Activated naive CD4-positive, alpha-beta T cell treated with anti-CD3 and anti-CD28 coated beads, Interleukin-2, amount 50 U/mL, for 16 hours (primary cell): ENCODE data around the gene MYLK.
"Not testable (repeated sequence)": the region's sequence is repeated elsewhere in the genome, so short reads cannot be mapped to it uniquely, and the experiment has no call there.

ENCODE experiments used
- DNase-seq: peaks from one replicate; pipeline ENCODE4 v3.0.0-alpha.2; 2020

MYLK gene

DNA sequence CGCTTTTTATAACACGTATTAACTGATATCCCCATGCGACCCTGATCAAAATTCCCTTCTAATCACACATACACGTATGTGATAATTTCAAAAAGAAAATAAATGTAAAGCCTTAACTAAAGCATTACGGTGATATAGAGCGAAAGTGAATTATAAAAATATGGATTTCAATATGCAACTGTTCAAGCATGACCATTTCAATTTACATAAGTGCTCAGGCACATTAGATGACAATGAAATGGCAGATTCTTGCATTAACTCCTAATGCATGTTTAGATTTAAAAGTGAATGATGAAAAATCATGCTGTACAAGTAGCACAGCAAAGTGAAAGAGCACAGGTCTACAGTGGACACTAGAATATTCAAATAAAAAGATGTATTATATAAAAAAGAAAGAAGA, 140.1 kb downstream of the MYLK start:
- DNase-seq: no peak

GRCh38 chr3:123743121-123743520, 141.0 kb downstream of the MYLK start:
- no peak for DNase-seq

GRCh38 chr3:123741041-123741511, 143.1 kb downstream of the MYLK start:
- DNase-seq: no peak

DNA sequence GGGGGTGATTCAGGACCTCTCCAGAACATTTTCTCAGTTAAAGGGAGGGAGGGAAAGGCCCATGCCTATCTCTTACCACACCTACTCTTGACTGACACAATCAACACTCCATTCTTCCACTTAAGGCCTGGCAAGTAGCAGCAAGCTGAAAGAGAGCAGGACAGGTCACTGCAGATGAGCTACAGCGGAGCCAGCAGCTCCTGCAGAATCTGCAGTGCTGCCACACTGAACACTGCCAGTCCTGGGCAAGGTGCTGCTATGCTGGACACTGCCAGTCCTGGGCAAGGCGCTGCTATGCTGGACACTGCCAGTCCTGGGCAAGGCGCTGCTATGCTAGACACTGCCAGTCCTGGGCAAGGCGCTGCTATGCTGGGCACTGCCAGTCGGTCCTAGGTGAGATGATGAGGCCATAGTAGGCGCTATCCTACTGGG, 143.7 kb downstream of the MYLK start:
- no peak for DNase-seq

GRCh38 chr3:123739754-123740153, 144.4 kb downstream of the MYLK start:
- no peak for DNase-seq

DNA sequence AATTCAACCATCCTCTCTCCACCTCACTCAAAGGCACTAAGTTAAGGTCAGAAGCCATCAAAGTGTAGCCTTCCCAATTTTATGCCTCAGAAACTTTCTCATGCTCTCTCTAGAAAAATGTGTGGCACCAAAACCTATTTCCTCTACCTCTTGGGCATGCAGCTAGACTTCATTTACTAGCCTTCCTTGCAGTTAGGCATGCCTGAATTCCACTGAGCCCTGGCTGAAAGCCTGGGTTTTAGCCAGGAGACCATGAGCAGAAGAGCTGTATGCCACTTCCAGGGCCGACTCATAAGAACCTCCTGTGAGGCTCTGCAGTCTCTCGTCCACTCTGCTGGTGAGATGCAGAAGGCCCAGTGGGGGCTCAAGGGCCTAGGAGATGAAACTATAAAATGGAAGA, 145.0 kb downstream of the MYLK start:
- DNase-seq: no peak

- DNase-seq: not testable (repeated sequence)
Observed at GRCh38 chr3:123738522-123738921, 145.6 kb downstream of the MYLK start.

DNA sequence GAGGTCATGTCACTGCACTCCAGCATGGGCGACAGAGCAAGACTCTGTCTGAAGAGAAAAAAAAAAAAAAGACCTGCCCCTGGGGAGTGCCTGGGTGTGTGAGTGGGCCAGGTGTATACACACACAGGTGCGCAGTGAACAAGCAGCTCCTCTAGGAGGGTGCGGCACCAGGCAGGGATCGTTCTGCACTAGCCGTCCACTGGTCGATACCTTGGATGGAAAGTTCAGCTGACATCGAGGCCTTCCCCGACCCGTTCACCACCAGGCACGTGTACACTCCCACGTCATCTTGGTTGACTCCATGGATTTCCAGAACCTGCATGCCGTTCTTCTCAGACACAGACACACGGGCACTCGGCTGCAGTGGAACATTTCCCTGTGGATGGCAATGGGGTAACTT, 147.0 kb downstream of the MYLK start:
- no peak for DNase-seq

DNA sequence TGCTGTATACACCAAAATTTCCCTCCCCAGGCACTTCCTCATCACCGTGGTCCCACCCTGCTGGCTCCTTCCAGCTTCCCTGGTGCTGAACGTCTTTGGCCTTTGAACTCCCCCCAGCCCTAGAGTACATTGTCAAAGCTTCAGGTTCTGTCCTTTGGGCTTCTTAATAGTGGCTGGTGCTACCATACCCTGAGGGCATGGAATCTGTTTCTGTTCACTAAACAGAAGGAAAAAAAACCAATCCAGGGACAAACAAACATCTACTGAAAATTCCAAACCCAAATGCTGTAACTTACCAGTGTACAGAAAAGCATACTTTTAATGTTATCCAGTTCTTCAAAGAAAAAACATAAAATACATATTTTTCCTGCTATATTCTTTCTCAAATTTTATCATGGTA, 148.7 kb downstream of the MYLK start:
- no peak for DNase-seq

DNA sequence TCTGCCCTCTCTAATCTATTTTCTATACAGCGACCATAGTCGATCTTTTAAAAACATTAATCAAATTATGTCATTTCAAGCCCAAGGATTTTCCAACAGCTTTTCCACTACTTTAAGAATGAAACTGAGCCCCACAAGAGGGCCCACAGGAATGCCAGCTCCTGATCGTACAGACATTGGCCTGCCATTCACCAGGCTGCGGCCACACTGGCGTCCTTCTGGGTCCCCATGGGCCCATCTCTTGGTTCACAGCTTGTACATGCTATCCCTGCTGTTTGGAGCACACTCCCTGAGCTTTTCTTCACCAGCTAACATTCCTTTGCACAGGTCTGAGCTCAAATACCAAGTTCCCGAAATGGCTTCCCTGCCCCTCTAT, 149.6 kb downstream of the MYLK start:
- DNase-seq: no peak

DNA sequence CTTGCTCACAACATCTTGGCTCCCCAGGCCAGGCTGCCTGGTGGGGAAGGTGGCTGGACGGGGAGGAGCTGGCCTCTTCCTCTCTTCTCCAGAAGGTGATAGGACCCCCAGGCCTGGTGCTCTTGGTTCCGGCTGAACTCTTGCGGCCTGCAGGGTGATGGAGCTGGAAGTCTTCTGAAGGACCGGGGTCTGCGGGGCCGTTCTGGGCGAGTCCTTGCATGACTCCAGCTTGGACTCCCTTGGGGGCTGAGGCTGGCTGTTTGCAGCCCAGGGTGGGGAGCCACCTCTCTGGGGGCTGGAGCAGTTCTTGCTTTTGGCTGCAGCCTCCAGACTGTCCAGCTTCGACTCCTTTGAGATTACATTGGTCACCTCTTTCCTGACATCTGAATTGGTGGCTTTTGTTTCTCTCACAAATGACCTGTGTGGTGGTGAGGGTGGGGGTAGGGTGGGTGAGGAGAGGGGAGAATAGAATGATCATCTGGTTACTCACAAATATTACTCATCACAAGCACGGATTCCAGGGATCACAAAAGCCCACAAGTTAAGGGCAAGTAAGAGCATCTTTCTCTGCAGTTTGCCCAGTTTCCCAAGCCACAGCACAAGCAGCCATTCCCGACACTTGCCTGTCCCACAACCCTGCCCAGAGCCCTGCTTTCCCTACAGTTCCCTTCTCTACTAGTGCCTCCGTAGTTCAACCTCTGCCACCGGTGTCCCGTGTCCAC, 150.2 kb downstream of the MYLK start:
- no peak for DNase-seq

GRCh38 chr3:123733341-123733740, 150.8 kb downstream of the MYLK start:
- DNase-seq: no peak

DNA sequence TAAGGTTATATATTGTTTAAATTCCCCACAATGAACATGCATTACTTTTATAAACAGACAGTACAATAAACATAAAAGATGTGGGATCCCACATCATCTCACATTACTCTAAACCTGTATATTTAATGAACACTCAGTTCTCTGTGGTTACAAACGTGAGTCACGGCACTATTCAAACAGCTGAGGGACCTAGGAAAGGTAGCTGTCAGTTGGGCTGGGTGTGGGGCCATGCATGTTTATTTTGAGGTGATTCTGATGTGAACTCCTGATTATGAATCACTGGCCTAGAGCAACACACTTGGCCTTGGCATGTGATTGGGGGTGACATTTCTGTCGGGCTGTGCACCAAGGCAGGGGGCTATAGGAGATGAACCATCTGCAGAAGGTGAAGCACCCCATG, 151.7 kb downstream of the MYLK start:
- DNase-seq: no peak

DNA sequence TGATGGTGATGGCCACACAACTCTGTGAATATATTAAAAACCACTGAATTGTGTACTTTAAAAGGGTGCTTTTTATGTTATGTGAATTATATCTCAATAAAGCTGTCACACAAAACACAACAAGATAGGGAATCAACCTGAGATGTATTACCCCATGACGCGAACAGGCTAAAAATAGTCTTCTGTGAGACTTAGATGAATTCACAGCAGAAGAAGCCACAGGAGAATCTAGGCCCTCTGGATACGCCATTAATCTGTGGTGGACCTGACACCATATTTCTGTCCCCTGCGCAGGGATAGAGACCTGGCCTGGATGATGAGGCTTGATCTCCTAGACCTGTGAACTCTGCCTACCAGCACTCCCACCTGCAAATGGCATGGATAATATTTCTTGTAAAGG, 153.3 kb downstream of the MYLK start:
- no peak for DNase-seq

DNA sequence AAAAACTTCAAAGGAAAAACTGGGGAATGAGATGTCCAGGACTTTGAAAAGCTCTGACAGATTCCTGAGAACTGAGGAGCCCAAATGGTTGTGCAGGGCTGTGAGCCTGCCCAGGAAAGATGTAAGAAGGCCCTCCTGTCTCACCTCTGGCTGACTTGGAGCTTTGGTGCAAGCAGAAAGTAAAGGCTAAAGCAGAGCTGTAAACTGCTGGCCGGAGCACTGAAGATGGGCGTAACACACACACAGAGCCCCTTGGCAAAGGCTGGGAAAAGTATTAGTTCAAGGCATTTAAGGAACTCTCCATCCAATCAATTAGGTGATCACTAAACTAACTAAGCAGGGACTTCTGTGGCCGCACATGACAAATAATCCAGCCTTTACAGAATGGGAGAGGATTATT, 155.1 kb downstream of the MYLK start:
- no peak for DNase-seq

GRCh38 chr3:123728014-123728413, 156.1 kb downstream of the MYLK start:
- no peak for DNase-seq

GRCh38 chr3:123725652-123726400, 158.3 kb downstream of the MYLK start:
- no peak for DNase-seq

- DNase-seq: no peak
Observed at GRCh38 chr3:123724306-123724705, 159.8 kb downstream of the MYLK start.

- DNase-seq: peak; percentile 27
Observed at GRCh38 chr3:123723522-123724168, 160.5 kb downstream of the MYLK start.

DNA sequence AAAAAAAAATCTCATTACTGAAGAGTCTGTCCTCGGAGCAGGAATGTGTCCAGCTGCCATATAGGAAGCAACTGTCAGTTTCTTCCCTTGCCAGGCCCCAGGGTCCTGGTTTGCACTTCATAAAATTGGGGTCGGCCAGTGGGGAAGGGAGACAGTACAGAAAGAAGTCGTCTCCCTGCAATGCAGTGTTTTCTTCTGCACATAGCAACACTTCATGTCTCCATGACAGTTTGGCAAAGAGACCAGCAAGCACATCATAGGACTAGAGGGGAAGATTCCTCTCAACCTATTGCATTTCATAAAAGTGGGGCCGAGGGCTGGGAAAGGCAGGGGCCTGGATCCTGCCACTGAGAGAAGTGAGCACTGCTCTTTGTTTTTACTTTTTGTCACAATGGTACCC, 161.1 kb downstream of the MYLK start:
- no peak for DNase-seq

GRCh38 chr3:123722456-123722855, 161.7 kb downstream of the MYLK start:
- DNase-seq: no peak

DNA sequence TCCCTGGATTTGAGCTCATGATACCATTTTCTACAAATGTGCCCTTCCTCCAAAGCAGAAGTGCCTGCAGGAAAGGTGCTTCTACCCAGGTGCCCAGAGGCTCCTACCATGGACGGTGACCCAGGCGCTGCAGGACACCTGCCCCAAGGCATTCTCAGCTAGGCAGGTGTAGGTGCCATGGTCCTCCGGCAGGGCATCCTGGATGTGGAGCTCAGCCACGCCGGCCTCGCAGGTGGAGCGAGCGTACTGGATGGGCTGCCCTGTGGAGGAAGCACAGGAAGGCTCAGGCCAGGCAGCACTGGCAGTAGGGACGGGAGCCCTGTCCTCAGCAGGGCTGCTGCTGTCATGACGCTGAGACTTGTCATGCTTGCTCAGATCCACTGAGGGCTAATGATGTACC, 162.1 kb downstream of the MYLK start:
- DNase-seq: no peak

DNA sequence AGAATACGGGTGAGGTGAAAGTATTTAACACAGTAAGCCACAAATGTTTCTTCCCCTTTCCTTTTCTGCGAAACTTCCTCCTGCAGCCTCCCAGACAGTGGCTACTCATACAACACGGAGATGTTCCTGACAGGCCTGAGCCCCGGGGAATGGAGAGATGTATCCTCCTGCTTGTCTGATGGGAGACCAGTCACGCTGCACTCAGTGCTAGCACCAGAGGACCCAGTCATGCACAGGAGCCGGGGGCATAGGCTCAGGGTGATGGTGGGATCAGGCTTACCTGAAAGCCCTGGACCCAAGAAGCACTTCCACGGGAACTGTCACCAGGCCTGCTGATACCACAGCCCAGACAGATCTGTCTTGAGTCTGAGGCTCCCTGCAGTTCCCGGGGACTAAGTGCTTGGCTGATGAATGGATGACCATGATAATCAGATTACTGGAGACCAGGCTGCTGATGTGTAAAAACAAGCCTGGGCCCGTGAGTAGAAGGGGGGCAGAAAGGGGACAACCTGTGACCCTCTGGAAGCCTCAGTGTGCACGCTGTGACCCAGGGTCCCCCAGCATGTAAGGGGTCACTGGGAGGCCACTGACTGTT, 162.9 kb downstream of the MYLK start:
- not testable (repeated sequence) for DNase-seq

- DNase-seq: no peak
Observed at GRCh38 chr3:123720638-123721037, 163.5 kb downstream of the MYLK start.
